Activated CD8-positive, alpha-beta T cell treated with anti-CD3 and anti-CD28 coated beads for 36 hours (primary cell): ENCODE results near the gene ARHGEF28. TPM values are rescaled to one million over a fixed set of nuclear protein-coding genes. Genes with fewer than 3 reads are reported as not detected.

Source experiments
- ATAC-seq: fragments of 200-7000 bp; cut with Tn5 transposase; one replicate; pipeline ENCODE4 v1.10.0; 2021; ENCODE audit warnings: mild to moderate bottlenecking, moderate library complexity
- CTCF ChIA-PET: fragments of 350-600 bp; sonication (Branson Sonifier 250); formaldehyde crosslinking; loops from one replicate; lab custom pipeline; 2021; ENCODE audit warnings: antibody characterized with exemption; lab: Charles Lee
- POLR2A ChIA-PET: fragments of 350-600 bp; sonication (Branson Sonifier 250); formaldehyde crosslinking; loops from one replicate; lab custom pipeline; 2021; ENCODE audit warnings: antibody characterized with exemption; lab: Charles Lee
- DNase-seq: peaks from one replicate; pipeline ENCODE4 v3.0.0-alpha.2; 2020
- H3K27ac Mint-ChIP-seq: one replicate; pipeline ENCODE4 v1.8.0; 2021; ENCODE audit warnings: mild to moderate bottlenecking, mixed read lengths
- H3K27me3 Mint-ChIP-seq: one replicate; pipeline ENCODE4 v1.8.0; 2021; ENCODE audit warnings: mixed read lengths
- H3K36me3 Mint-ChIP-seq: one replicate; pipeline ENCODE4 v1.8.0; 2021; ENCODE audit warnings: low read depth, mixed read lengths
- H3K4me1 Mint-ChIP-seq: one replicate; pipeline ENCODE4 v1.8.0; 2021; ENCODE audit warnings: low read depth, mixed read lengths
- H3K4me3 Mint-ChIP-seq: one replicate; pipeline ENCODE4 v1.8.0; 2021; ENCODE audit warnings: mild to moderate bottlenecking, moderate library complexity, mixed read lengths
- H3K9me3 Mint-ChIP-seq: one replicate; pipeline ENCODE4 v1.8.0; 2021; ENCODE audit warnings: mixed read lengths
- intact Hi-C: fragments of 100-400 bp; cut with micrococcal nuclease; formaldehyde crosslinking; loops from one replicate; pipeline ENCODE4 v1.10.0; 2022
- total RNA-seq, 2 experiments: library from RNA; stranded (reverse); gene quantifications; one replicate each; pipeline ENCODE4 v1.2.3, GENCODE V29; 2021
- TF ChIP-seq, protein P1 (sequence below): fragments of 200-600 bp; IDR thresholded peaks from one replicate; pipeline ENCODE4 v1.8.0; 2022; ENCODE audit warnings: antibody characterized with exemption, mild to moderate bottlenecking

Gene ARHGEF28
- total RNA-seq, 2 experiments from 2014 or later, result 0.05 TPM; not detected in 1

DNA sequence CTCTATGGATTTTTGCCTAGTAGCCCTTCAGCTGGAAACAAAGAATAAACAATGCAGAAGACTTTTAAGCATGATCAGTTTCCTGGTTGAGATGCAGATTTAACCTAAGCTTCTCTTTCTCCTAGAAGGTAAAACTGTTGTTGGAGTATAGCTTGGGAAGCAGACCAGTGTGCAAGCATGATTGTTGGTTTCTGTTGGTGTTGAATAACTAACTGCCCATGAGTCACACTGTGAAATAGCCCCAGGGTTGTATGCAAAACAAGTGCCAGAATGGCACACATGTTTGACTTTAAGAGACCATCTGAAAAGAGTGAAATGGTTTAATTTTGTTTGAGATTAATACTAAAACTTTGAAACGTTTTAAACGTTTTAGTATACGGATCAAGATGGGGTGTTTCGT lies 227.1 kb downstream of the ARHGEF28 start:
- no peaks in the 10 kb centered on the region for H3K9me3 Mint-ChIP-seq
- DNase-seq (no peak), ATAC-seq (no peak)
- no peak overlapping the region for H3K4me3 Mint-ChIP-seq
- TF ChIP-seq, protein P1, sequence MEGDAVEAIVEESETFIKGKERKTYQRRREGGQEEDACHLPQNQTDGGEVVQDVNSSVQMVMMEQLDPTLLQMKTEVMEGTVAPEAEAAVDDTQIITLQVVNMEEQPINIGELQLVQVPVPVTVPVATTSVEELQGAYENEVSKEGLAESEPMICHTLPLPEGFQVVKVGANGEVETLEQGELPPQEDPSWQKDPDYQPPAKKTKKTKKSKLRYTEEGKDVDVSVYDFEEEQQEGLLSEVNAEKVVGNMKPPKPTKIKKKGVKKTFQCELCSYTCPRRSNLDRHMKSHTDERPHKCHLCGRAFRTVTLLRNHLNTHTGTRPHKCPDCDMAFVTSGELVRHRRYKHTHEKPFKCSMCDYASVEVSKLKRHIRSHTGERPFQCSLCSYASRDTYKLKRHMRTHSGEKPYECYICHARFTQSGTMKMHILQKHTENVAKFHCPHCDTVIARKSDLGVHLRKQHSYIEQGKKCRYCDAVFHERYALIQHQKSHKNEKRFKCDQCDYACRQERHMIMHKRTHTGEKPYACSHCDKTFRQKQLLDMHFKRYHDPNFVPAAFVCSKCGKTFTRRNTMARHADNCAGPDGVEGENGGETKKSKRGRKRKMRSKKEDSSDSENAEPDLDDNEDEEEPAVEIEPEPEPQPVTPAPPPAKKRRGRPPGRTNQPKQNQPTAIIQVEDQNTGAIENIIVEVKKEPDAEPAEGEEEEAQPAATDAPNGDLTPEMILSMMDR, result no peak
- ChIA-PET CTCF (no interaction called here), POLR2A (no interaction called here)
- intact Hi-C loops, result no loop called here
- peaks cover 10% of the 10 kb centered on the region for H3K27me3 Mint-ChIP-seq
- H3K4me1 Mint-ChIP-seq, result no peaks in the 10 kb centered on the region
- H3K27ac Mint-ChIP-seq, result no peak overlapping the region
- no peaks in the 10 kb centered on the region for H3K36me3 Mint-ChIP-seq

DNA sequence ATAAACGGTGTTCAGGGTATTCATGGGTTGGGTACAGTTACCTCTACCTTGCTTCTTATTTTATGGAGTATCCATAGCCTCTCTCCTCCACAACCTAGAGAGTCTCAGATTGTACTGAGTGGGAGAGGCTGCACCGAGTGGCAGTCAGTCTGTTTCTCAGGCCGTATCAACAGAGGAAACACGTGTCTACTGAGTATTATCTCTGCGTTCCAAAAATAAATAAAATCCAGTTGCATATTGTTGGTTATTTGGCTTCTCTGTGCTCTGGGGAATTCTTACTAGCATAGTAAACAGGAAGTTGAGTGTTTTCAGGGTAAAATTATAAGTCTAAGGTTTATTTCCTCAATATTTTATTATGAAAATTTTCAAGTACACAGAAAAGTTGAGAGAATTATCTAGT lies 231.0 kb downstream of the ARHGEF28 start:
- peaks cover 15% of the 10 kb centered on the region for H3K27me3 Mint-ChIP-seq
- no peak overlapping the region for H3K27ac Mint-ChIP-seq
- H3K4me1 Mint-ChIP-seq, result no peaks in the 10 kb centered on the region
- no peaks in the 10 kb centered on the region for H3K9me3 Mint-ChIP-seq
- TF ChIP-seq, protein P1, result no peak
- no peaks in the 10 kb centered on the region for H3K36me3 Mint-ChIP-seq
- ChIA-PET CTCF (no interaction called here), POLR2A (no interaction called here)
- DNase-seq, result no peak
- intact Hi-C loops, result no loop called here
- H3K4me3 Mint-ChIP-seq, result no peak overlapping the region
- no peak for ATAC-seq

DNA sequence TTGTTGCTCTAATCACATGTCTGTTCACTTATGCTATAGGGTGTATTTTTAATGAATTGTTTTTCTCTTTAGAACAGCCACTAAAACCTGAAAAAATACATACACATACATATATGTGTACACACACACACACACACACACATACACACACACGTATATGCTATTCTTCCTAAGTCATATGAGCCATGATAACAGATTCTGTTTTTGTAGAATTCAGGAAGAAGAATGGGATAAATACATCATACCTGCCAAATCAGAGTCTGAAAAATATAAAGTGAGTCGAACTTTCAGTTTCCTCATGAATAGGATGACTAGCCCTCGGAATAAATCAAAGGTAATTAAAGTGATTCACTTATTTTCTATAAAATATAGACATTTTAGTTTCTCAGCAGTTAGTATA lies 231.4 kb downstream of the ARHGEF28 start:
- Mint-ChIP-seq H3K4me3 (no peak overlapping the region), H3K36me3 (no peaks in the 10 kb centered on the region), H3K4me1 (no peaks in the 10 kb centered on the region), H3K27ac (no peak overlapping the region), H3K9me3 (no peaks in the 10 kb centered on the region), H3K27me3 (peaks cover 12% of the 10 kb centered on the region)
- CTCF ChIA-PET, result no interaction called here
- ATAC-seq, result no peak
- intact Hi-C loops, result no loop called here
- POLR2A ChIA-PET, result no interaction called here
- TF ChIP-seq, protein P1, result no peak
- no peak for DNase-seq

DNA sequence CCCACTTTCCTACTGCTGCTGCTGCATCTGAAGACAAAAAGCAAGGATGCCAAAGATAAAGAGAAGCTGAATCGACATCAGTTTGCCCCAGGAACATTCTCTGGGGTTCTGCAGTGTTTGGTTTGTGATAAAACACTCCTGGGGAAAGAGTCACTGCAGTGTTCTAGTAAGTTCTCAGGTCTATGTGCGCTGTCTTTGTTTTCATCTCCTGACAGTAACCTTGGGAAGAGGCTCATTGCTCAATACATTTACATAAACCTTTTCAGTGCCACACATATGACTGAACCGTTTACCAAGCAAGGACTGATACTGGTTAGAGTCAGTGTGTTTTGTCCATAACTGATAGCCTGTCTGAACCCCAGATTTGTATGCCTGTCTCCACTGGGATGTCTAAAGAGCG lies 232.1 kb downstream of the ARHGEF28 start:
- TF ChIP-seq, protein P1, result no peak
- intact Hi-C loops, result no loop called here
- no peaks in the 10 kb centered on the region for H3K36me3 Mint-ChIP-seq
- ChIA-PET CTCF (no interaction called here), POLR2A (no interaction called here)
- H3K27ac Mint-ChIP-seq, result no peak overlapping the region
- H3K27me3 Mint-ChIP-seq, result peaks cover 11% of the 10 kb centered on the region
- no peak overlapping the region for H3K4me3 Mint-ChIP-seq
- ATAC-seq (no peak), DNase-seq (no peak)
- H3K4me1 Mint-ChIP-seq, result no peaks in the 10 kb centered on the region
- H3K9me3 Mint-ChIP-seq, result no peaks in the 10 kb centered on the region

DNA sequence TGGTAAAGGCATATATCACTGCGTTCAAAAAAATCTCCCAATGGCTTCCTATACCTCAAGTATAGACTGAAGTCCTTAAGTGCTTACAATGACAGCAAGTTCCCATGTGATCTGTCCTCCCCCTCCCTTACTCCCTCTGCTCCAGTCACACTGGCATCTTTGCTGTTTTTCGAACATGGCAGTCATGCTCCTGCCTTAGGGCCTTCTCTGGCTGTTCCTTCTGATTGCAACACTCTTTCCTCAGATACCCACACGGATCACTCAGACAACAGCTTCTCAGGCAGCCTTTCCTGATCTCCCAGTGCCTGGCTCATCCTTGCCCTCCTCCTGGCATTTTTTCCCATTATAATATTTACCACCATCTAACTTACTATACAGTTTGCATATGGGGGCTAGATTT lies 232.8 kb downstream of the ARHGEF28 start:
- ChIA-PET POLR2A (no interaction called here), CTCF (no interaction called here)
- H3K36me3 Mint-ChIP-seq, result no peaks in the 10 kb centered on the region

More for the DNA sequence above, 232.8 kb downstream of the ARHGEF28 start:
- Mint-ChIP-seq H3K9me3 (no peaks in the 10 kb centered on the region), H3K27ac (no peak overlapping the region), H3K4me3 (no peak overlapping the region), H3K4me1 (no peaks in the 10 kb centered on the region), H3K27me3 (peaks cover 15% of the 10 kb centered on the region)
- TF ChIP-seq, protein P1, result no peak
- DNase-seq, result no peak
- no peak for ATAC-seq
- intact Hi-C loops, result no loop called here
